ENCODE data around the gene PRSS2.
"Not testable (repeated sequence)": the region's sequence is repeated elsewhere in the genome, so short reads cannot be mapped to it uniquely, and the experiment has no call there.

DNA sequence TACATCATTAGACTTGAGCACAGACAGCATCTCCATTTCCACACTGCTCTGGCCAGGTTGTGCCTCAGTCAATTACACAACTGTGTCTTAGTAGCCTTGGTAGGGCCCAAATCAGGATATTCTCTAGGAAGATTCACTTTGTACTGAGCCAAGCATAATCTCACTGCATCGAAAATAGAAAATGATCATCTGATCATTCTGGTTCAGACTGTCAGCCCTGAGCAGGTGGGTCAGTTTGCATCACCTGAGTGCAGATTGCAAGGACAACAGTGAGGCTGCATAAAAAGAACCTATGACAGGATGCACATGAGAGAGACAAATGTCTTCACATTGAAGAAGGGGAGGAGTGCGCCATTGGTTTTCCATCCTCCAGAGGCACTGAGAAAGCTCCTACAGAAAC lies 22.4 kb upstream of the PRSS2 start:
- not testable (repeated sequence) for TF ChIP-seq EZH2 (IDR thresholded peaks at IDR 0.05; ENCODE audit: borderline replicate concordance, low read length)
- TF ChIP-seq, protein P1, sequence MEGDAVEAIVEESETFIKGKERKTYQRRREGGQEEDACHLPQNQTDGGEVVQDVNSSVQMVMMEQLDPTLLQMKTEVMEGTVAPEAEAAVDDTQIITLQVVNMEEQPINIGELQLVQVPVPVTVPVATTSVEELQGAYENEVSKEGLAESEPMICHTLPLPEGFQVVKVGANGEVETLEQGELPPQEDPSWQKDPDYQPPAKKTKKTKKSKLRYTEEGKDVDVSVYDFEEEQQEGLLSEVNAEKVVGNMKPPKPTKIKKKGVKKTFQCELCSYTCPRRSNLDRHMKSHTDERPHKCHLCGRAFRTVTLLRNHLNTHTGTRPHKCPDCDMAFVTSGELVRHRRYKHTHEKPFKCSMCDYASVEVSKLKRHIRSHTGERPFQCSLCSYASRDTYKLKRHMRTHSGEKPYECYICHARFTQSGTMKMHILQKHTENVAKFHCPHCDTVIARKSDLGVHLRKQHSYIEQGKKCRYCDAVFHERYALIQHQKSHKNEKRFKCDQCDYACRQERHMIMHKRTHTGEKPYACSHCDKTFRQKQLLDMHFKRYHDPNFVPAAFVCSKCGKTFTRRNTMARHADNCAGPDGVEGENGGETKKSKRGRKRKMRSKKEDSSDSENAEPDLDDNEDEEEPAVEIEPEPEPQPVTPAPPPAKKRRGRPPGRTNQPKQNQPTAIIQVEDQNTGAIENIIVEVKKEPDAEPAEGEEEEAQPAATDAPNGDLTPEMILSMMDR (conservative IDR thresholded peaks at IDR 0.05 in 1 of 2, IDR thresholded peaks at IDR 0.05 in 1 of 2; ENCODE audit: extremely low read depth in 1 of 2, insufficient read depth in 1 of 2, low read depth in 1 of 2, low read length in 2 of 2), result not testable (repeated sequence)
